Vagina (tissue), 2 donors: ENCODE data around the gene TBC1D22A.
A peak's percentile ranks its signal among the peaks of the same experiment; 100 is the strongest.

Experiments
- CTCF ChIP-seq, 3 experiments: fragments of 450-650 bp in 2 of 3; fragments of 200-600 bp in 1 of 3; sonication (generic) in 1 of 3; IDR thresholded peaks; one replicate each; pipeline ENCODE4 v1.5.1; 2017 to 2019; ENCODE audit warnings: antibody characterized with exemption in 3 of 3, mild to moderate bottlenecking in 2 of 3, moderate library complexity in 2 of 3
- POLR2A ChIP-seq, 2 donors: fragments of 450-650 bp; IDR thresholded peaks; one replicate each; pipeline ENCODE4 v1.6.1; 2017; ENCODE audit warnings: antibody characterized with exemption in 2 of 2, mild to moderate bottlenecking in 2 of 2, moderate library complexity in 2 of 2
- POLR2AphosphoS5 ChIP-seq, 2 donors: sonication (generic); formaldehyde crosslinking; IDR thresholded peaks; one replicate each; pipeline ENCODE4 v1.9.0; 2017; ENCODE audit warnings: antibody characterized with exemption in 2 of 2, mild to moderate bottlenecking in 2 of 2, low read depth in 1 of 2; ENCODE audit not compliant: insufficient read depth in 1 of 2

- TF ChIP-seq POLR2AphosphoS5 (IDR thresholded peaks at IDR 0.05; ENCODE audit: insufficient read depth in 1 of 2, low read depth in 1 of 2) (peak in 1 of 2 donors; percentile 21), CTCF (IDR thresholded peaks at IDR 0.05) (no peak), POLR2A (IDR thresholded peaks at IDR 0.05) (no peak)
Measured at GRCh38 chr22:46984751-46985506, 222.5 kb downstream of the TBC1D22A start.
